Measurements from ENCODE around the gene DUSP10. TPM values are rescaled to one million over a fixed set of nuclear protein-coding genes. Genes with fewer than 3 reads are reported as not detected.

Gene DUSP10
- total RNA-seq, 1 experiment from 2014 or later, result 1.7 TPM

GRCh38 chr1:221696027-221696426 lies 45.9 kb downstream of the DUSP10 start (continued):
- TF ChIP-seq ZBTB33 (IDR thresholded peaks at IDR 0.05; ENCODE audit: extremely low read depth, insufficient replicate concordance, low read length) (no peak), REST (IDR thresholded peaks at IDR 0.05; ENCODE audit: low read depth) (no peak)

DNA sequence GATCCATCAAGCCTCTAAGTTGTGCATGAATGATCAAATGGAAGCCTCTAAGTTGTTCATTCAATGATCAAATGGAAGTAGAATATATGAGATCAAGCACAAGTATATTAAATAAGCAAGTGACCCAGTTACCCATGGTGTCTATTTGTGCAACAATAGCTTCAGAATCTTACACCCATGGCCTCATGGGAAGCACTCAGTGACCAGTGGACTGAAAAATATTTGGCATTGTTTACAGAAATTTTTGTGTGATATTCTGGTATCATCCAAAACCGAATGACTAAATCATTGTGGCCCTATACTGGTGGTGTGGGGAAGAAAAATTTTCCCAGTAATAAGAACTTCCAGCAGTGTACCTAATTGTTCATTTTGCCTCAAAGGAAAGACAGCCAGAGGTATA lies 46.6 kb downstream of the DUSP10 start:
- Histone ChIP-seq H3K27ac (ENCODE audit: low read depth, low read length) (no peak overlapping the region), H3K36me3 (ENCODE audit: control insufficient read depth in 1 of 2, insufficient read depth in 2 of 2, low read length in 2 of 2) (no peaks in the 10 kb centered on the region), H3K4me3 (replicated peaks in 1 of 2; ENCODE audit: low read depth in 1 of 2, low read length in 2 of 2) (no peak overlapping the region), H3K4me1 (ENCODE audit: control insufficient read depth in 1 of 2, insufficient read depth in 2 of 2, low read length in 2 of 2) (no peaks in the 10 kb centered on the region), H3K27me3 (ENCODE audit: insufficient read depth, low read length) (no peaks in the 10 kb centered on the region), H3K9me2 (ENCODE audit: insufficient read depth) (no peaks in the 10 kb centered on the region), H4K20me1 (ENCODE audit: insufficient read depth) (no peaks in the 10 kb centered on the region), H3K4me2 (ENCODE audit: low read length) (no peak overlapping the region), H3K9me3 (ENCODE audit: control insufficient read depth in 1 of 2, insufficient read depth in 1 of 2, low read depth in 1 of 2, low read length in 2 of 2) (no peaks in the 10 kb centered on the region), H3K79me2 (ENCODE audit: insufficient read depth, low read length) (no peaks in the 10 kb centered on the region), H3K9ac (ENCODE audit: low read length) (no peak overlapping the region), H2AFZ (ENCODE audit: low read depth, low read length, poor library complexity, severe bottlenecking) (no peak overlapping the region)
- DNase-seq (ENCODE audit: low read depth, low spot score) (no peak), ATAC-seq (no peak)
- ChIA-PET CTCF (no interaction called here), POLR2A (no interaction called here), RAD21 (ENCODE audit: low non-redundant PET in 1 of 2, low total read pairs in 2 of 2, uncharacterized antibody in 2 of 2, unreplicated experiment in 2 of 2) (no interaction called here)
- TF ChIP-seq, protein P1, sequence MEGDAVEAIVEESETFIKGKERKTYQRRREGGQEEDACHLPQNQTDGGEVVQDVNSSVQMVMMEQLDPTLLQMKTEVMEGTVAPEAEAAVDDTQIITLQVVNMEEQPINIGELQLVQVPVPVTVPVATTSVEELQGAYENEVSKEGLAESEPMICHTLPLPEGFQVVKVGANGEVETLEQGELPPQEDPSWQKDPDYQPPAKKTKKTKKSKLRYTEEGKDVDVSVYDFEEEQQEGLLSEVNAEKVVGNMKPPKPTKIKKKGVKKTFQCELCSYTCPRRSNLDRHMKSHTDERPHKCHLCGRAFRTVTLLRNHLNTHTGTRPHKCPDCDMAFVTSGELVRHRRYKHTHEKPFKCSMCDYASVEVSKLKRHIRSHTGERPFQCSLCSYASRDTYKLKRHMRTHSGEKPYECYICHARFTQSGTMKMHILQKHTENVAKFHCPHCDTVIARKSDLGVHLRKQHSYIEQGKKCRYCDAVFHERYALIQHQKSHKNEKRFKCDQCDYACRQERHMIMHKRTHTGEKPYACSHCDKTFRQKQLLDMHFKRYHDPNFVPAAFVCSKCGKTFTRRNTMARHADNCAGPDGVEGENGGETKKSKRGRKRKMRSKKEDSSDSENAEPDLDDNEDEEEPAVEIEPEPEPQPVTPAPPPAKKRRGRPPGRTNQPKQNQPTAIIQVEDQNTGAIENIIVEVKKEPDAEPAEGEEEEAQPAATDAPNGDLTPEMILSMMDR (IDR thresholded peaks at IDR 0.05 in 2 of 3, conservative IDR thresholded peaks at IDR 0.05 in 1 of 3; ENCODE audit: borderline replicate concordance in 1 of 3, insufficient read depth in 1 of 3, low read depth in 2 of 3, low read length in 2 of 3), result no peak
- TF ChIP-seq SIN3A (IDR thresholded peaks at IDR 0.05; ENCODE audit: low read depth), result no peak
- TF ChIP-seq POLR2AphosphoS5 (IDR thresholded peaks at IDR 0.05; ENCODE audit: low read depth, low read length), result no peak
- TF ChIP-seq SP1 (IDR thresholded peaks at IDR 0.05; ENCODE audit: low read depth), result no peak
- TF ChIP-seq CEBPB (IDR thresholded peaks at IDR 0.05; ENCODE audit: low read depth), result no peak
- no peak for TF ChIP-seq TCF7L2 (IDR thresholded peaks at IDR 0.05; ENCODE audit: borderline replicate concordance, extremely low read depth, insufficient read depth, insufficient read length)
- TF ChIP-seq ZFX (IDR thresholded peaks at IDR 0.05), result no peak
- TF ChIP-seq, protein P2, sequence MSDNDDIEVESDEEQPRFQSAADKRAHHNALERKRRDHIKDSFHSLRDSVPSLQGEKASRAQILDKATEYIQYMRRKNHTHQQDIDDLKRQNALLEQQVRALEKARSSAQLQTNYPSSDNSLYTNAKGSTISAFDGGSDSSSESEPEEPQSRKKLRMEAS (IDR thresholded peaks at IDR 0.05), result no peak
- no peak for TF ChIP-seq CBX3 (IDR thresholded peaks at IDR 0.05; ENCODE audit: low read depth)
- no peak for TF ChIP-seq FOSL1 (IDR thresholded peaks at IDR 0.05; ENCODE audit: low read depth)
- TF ChIP-seq EZH2 (IDR thresholded peaks at IDR 0.05), result no peak
- no peak for TF ChIP-seq ELF1 (IDR thresholded peaks at IDR 0.05; ENCODE audit: borderline replicate concordance, low read depth)
- TF ChIP-seq POLR2A (IDR thresholded peaks at IDR 0.05; ENCODE audit: borderline replicate concordance, extremely low read depth, insufficient read depth, insufficient read length), result no peak
- no peak for TF ChIP-seq RAD21 (IDR thresholded peaks at IDR 0.05; ENCODE audit: low read depth)
- TF ChIP-seq EZH2phosphoT487 (IDR thresholded peaks at IDR 0.05; ENCODE audit: borderline replicate concordance), result no peak
- no peak for TF ChIP-seq EGR1 (IDR thresholded peaks at IDR 0.05; ENCODE audit: low read depth)
- TF ChIP-seq, protein P3, sequence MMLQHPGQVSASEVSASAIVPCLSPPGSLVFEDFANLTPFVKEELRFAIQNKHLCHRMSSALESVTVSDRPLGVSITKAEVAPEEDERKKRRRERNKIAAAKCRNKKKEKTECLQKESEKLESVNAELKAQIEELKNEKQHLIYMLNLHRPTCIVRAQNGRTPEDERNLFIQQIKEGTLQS (IDR thresholded peaks at IDR 0.05), result no peak
- no TSS peak for BruUV-seq (replicated peaks)
- intact Hi-C loops (cut with micrococcal nuclease), result no loop called here

Data from HCT116 (cell line).